ENCODE data around the gene ATAD2B.

DNA sequence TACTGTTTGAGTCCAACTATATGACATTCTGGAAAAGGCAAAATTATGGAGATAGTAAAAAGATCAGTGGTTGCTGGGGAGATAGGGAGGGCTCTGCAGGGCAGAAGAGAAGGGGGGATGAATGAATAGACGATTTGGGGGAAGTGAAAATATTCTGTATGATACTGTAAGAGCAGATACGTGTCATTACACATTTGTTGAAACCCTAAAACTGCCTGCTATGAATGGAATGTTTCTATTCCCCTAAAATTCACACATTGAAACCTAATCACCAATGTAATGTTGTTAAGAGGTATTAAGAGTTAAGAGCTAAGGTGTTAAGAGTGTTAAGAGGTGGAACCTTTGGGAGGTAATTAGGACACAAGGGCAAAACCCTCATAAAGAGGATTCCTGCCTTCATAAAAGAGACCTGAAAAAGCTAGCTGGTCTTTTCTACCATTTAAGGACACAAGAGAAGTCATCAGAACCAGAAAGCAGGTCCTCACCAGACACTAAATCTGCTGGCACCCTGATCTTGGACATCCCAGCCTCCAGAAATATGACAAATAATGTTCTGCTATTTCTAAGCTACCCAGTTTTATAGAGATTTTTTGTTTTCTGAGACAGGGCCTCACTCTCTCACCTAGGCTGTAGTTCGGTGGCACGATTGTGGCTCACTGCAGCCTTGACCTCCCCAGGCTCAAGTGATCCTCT, 76.2 kb downstream of the ATAD2B start:
- TF ChIP-seq CTCF (conservative IDR thresholded peaks at IDR 0.05; ENCODE audit: low read depth, low read length) (no peak), EZH2phosphoT487 (IDR thresholded peaks at IDR 0.05; ENCODE audit: borderline replicate concordance, low read length) (no peak), EZH2 (IDR thresholded peaks at IDR 0.05; ENCODE audit: low read length, unreplicated experiment) (no peak)

All from PC-3 (cell line).